SK-N-MC (cell line): Measurements from ENCODE around the gene PCID2.

ENCODE experiments used
- EZH2 ChIP-seq: fragments of 200-600 bp; sonication (generic); IDR thresholded peaks from one replicate; pipeline ENCODE4 v1.6.1; 2017; ENCODE audit warnings: antibody characterized with exemption
- FOXP2 ChIP-seq: optimal IDR thresholded peaks from 2 replicates; pipeline ENCODE3; 2011; ENCODE audit warnings: mild to moderate bottlenecking, moderate library complexity; ENCODE audit not compliant: insufficient read depth; ENCODE audit errors: extremely low read length, control extremely low read depth
- POLR2AphosphoS5 ChIP-seq: IDR thresholded peaks from 2 replicates; pipeline ENCODE4 v1.6.1; 2012; ENCODE audit warnings: mild to moderate bottlenecking, low read depth, low read length, borderline replicate concordance

DNA sequence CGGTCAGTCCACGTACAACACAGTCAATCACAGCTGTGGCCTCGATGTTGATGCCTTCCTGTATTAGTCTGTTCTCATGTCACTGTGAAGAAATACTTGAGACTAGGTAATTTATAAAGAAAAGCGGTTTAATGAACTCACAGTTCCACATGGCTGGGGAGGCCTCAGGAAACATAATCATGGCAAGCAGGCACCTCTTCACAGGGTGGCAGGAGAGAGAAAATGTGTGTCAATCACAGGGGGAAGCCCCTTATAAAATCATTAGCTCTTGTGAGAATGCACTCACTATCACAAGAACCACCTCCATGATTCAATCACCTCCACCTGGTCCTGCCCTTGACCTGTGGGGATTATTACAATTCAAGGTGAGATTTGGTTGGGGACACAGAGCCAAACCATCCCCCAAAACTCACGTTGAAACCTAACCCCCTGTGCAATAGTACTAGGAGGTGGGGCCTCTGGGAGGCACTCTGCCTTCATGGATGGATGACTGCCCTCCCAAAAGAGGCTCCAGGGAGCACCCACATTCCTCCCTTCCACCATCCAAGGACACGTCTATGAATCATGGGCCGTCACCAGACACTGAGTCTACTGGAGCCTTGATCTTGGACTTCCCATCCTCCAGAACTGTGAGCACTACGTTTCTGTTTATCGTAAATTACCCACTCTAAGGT is 52.4 kb downstream of the PCID2 start:
- TF ChIP-seq POLR2AphosphoS5 (no peak), EZH2 (no peak), FOXP2 (no peak)
